Hematopoietic multipotent progenitor cell treated with erythropoietin and hydrocortisone succinate and interleukin-3 and kit ligand, for 17 days (in vitro differentiated cells): ENCODE data around the gene IFI27L2.
A peak's percentile ranks its signal among the peaks of the same experiment; 100 is the strongest.
"Not testable (repeated sequence)": the region's sequence is repeated elsewhere in the genome, so short reads cannot be mapped to it uniquely, and the experiment has no call there.

Experiments used
- DNase-seq: peaks from one replicate; pipeline ENCODE4 v3.0.0-alpha.2; 2015; ENCODE audit warnings: low spot score

Gene IFI27L2

GRCh38 chr14:94129111-94129757, at the start of gene IFI27L2:
TSS of gene IFI27L2 (minus strand) at chr14:94129604. CDS start at chr14:94129564, 40 bp downstream.
- DNase-seq = peak; percentile 67

- no peak for DNase-seq
These were observed 48.4 kb upstream of the IFI27L2 start for GRCh38 chr14:94177806-94178205.

GRCh38 chr14:94176808-94177207, 47.4 kb upstream of the IFI27L2 start:
- no peak for DNase-seq

GRCh38 chr14:94175747-94176146, 46.3 kb upstream of the IFI27L2 start:
- no peak for DNase-seq

- no peak for DNase-seq
These were observed 45.8 kb upstream of the IFI27L2 start for GRCh38 chr14:94175011-94175745.

- no peak for DNase-seq
These were observed 45.2 kb upstream of the IFI27L2 start for GRCh38 chr14:94174604-94175010.

GRCh38 chr14:94173885-94174603, 44.6 kb upstream of the IFI27L2 start, which contains the start of gene PPP4R4:
TSS of gene PPP4R4 (plus strand) at chr14:94174322. CDS start at chr14:94174466, 144 bp downstream.
- peak; percentile 59 for DNase-seq

GRCh38 chr14:94173471-94173884, 44.1 kb upstream of the IFI27L2 start:
- no peak for DNase-seq

- DNase-seq = no peak
These were observed 43.1 kb upstream of the IFI27L2 start for GRCh38 chr14:94172545-94172944.

- no peak for DNase-seq
These were observed 41.8 kb upstream of the IFI27L2 start for GRCh38 chr14:94171208-94171607.

- no peak for DNase-seq
These were observed 40.7 kb upstream of the IFI27L2 start for GRCh38 chr14:94170136-94170535.

GRCh38 chr14:94165744-94166143, 36.3 kb upstream of the IFI27L2 start:
- no peak for DNase-seq

- no peak for DNase-seq
These were observed 35.5 kb upstream of the IFI27L2 start for GRCh38 chr14:94164685-94165431.

GRCh38 chr14:94163796-94164195, 34.4 kb upstream of the IFI27L2 start:
- no peak for DNase-seq

GRCh38 chr14:94162466-94162865, 33.1 kb upstream of the IFI27L2 start:
- no peak for DNase-seq

- DNase-seq = no peak
These were observed 32.6 kb upstream of the IFI27L2 start for GRCh38 chr14:94161981-94162380.

- DNase-seq = no peak
These were observed 31.7 kb upstream of the IFI27L2 start for GRCh38 chr14:94161058-94161457.

GRCh38 chr14:94158239-94158883, 29.0 kb upstream of the IFI27L2 start:
- DNase-seq = no peak

- DNase-seq = no peak
These were observed 27.8 kb upstream of the IFI27L2 start for GRCh38 chr14:94157197-94157596.

GRCh38 chr14:94156143-94156542, 26.7 kb upstream of the IFI27L2 start:
- DNase-seq = not testable (repeated sequence)

GRCh38 chr14:94153750-94154342, 24.4 kb upstream of the IFI27L2 start:
- no peak for DNase-seq
